Tibial nerve (tissue), 4 donors: ENCODE results near the gene APOC3.
"Not testable (repeated sequence)": the region's sequence is repeated elsewhere in the genome, so short reads cannot be mapped to it uniquely, and the experiment has no call there.

Source experiments
- CTCF ChIP-seq, 5 experiments: fragments of 200-600 bp in 3 of 5; fragments of 450-650 bp in 2 of 5; sonication (generic) in 3 of 5; IDR thresholded peaks; one replicate each; pipeline ENCODE4 v1.5.1; 2016 to 2019; ENCODE audit warnings: antibody characterized with exemption in 5 of 5, mild to moderate bottlenecking in 3 of 5, moderate library complexity in 2 of 5
- EP300 ChIP-seq, 2 donors: sonication (generic); formaldehyde crosslinking; IDR thresholded peaks; one replicate each; pipeline ENCODE4 v1.6.1; 2017; ENCODE audit warnings: antibody characterized with exemption in 2 of 2, mild to moderate bottlenecking in 1 of 2
- POLR2A ChIP-seq, 2 donors: fragments of 450-650 bp; IDR thresholded peaks; one replicate each; pipeline ENCODE4 v1.6.1; 2017; ENCODE audit warnings: antibody characterized with exemption in 2 of 2, mild to moderate bottlenecking in 2 of 2, moderate library complexity in 2 of 2

GRCh38 chr11:116834535-116835041 is 4.9 kb downstream of the APOC3 start:
- not testable (repeated sequence) for TF ChIP-seq CTCF, POLR2A, EP300 (IDR thresholded peaks at IDR 0.05)
